ENCODE data around the gene MGAT3. TPM values are rescaled to one million over a fixed set of nuclear protein-coding genes. Genes with fewer than 3 reads are reported as not detected.

Gene MGAT3
- total RNA-seq, 1 experiment from 2014 or later, result 0.57 TPM

GRCh38 chr22:39457556-39458443, 988 bp downstream of the MGAT3 start:
- intact Hi-C loops (cut with micrococcal nuclease; ENCODE audit: unreplicated experiment), result no loop called here
- TF ChIP-seq TCF7L2 (IDR thresholded peaks at IDR 0.05; ENCODE audit: low read depth, low read length), result no peak
- TF ChIP-seq CTCF (IDR thresholded peaks at IDR 0.05), result no peak
- no peak for TF ChIP-seq REST (IDR thresholded peaks at IDR 0.05; ENCODE audit: insufficient read depth in 1 of 2, low read depth in 2 of 2, low read length in 1 of 2)
- TF ChIP-seq SIN3A (IDR thresholded peaks at IDR 0.05; ENCODE audit: borderline replicate concordance, insufficient read depth, low read depth, low read length), result no peak
- TF ChIP-seq POLR2AphosphoS5 (IDR thresholded peaks at IDR 0.05; ENCODE audit: low read depth, low read length), result no peak
- peak overlapping the region in 1 of 2 experiments; percentile 22; a peak in 1 of 4 replicates for H3K4me3 ChIP-seq (ENCODE audit: low read depth in 2 of 2, low read length in 2 of 2)

GRCh38 chr22:39458444-39459083, 1.8 kb downstream of the MGAT3 start:
- no peak for TF ChIP-seq SIN3A (IDR thresholded peaks at IDR 0.05; ENCODE audit: borderline replicate concordance, insufficient read depth, low read depth, low read length)
- TF ChIP-seq POLR2AphosphoS5 (IDR thresholded peaks at IDR 0.05; ENCODE audit: low read depth, low read length), result no peak
- no peak for TF ChIP-seq REST (IDR thresholded peaks at IDR 0.05; ENCODE audit: insufficient read depth in 1 of 2, low read depth in 2 of 2, low read length in 1 of 2)
- no peak for TF ChIP-seq TCF7L2 (IDR thresholded peaks at IDR 0.05; ENCODE audit: low read depth, low read length)
- TF ChIP-seq CTCF (IDR thresholded peaks at IDR 0.05), result no peak
- H3K9me3 ChIP-seq (ENCODE audit: control insufficient read depth, insufficient read depth, low read depth, low read length), result no peaks in the 10 kb centered on the region
- no peak overlapping the region for H3K4me3 ChIP-seq (ENCODE audit: low read depth in 2 of 2, low read length in 2 of 2)
- intact Hi-C loops (cut with micrococcal nuclease; ENCODE audit: unreplicated experiment) (no loop called here), in situ Hi-C loops (cut with HindIII; ENCODE audit: low pct_unique_long_range_greater_than_20kb, low sequenced_read_pairs) (no loop called here)
- H3K27ac ChIP-seq (ENCODE audit: low read length), result no peak overlapping the region
- no TSS peak for BruUV-seq (replicated peaks)
- H3K36me3 ChIP-seq (ENCODE audit: control insufficient read depth, insufficient read depth, low read length), result no peaks in the 10 kb centered on the region
- DNase-seq (ENCODE audit: low read depth, low spot score) (no peak), ATAC-seq (no peak)
- H3K27me3 ChIP-seq (ENCODE audit: control insufficient read depth, insufficient read depth, low read length), result no peaks in the 10 kb centered on the region
- H3K4me1 ChIP-seq (ENCODE audit: control insufficient read depth, insufficient read depth, low read length), result no peaks in the 10 kb centered on the region
- ChIA-PET POLR2A (interaction anchor here (0.5 kb wide), 1 partner anchor 1654 kb away, joined by 5 read pairs; a partner anchor contains a TSS), CTCF (no interaction called here)

More at GRCh38 chr22:39457556-39458443, 988 bp downstream of the MGAT3 start:
- CTCF ChIA-PET, result interaction anchor here (0.6 kb wide), 1 partner anchor 71 kb away, joined by 4 read pairs; no protein-coding TSS in a partner anchor
- Histone ChIP-seq H3K27me3 (ENCODE audit: control insufficient read depth, insufficient read depth, low read length) (no peaks in the 10 kb centered on the region), H3K27ac (ENCODE audit: low read length) (no peak overlapping the region), H3K4me1 (ENCODE audit: control insufficient read depth, insufficient read depth, low read length) (no peaks in the 10 kb centered on the region), H3K9me3 (ENCODE audit: control insufficient read depth, insufficient read depth, low read depth, low read length) (no peaks in the 10 kb centered on the region), H3K36me3 (ENCODE audit: control insufficient read depth, insufficient read depth, low read length) (no peaks in the 10 kb centered on the region)
- in situ Hi-C loops (cut with HindIII; ENCODE audit: low pct_unique_long_range_greater_than_20kb, low sequenced_read_pairs), result no loop called here
- BruUV-seq (replicated peaks), result no TSS peak
- no peak for ATAC-seq
- POLR2A ChIA-PET, result interaction anchor here (0.5 kb wide), 1 partner anchor 1653 kb away, joined by 5 read pairs; a partner anchor contains a TSS
- no peak for DNase-seq (ENCODE audit: low read depth, low spot score)
